CD4-positive, alpha-beta memory T cell (primary cell): ENCODE data around the gene DNM3. TPM values are rescaled to one million over a fixed set of nuclear protein-coding genes. Genes with fewer than 3 reads are reported as not detected.

Experiments used
- CTCF ChIA-PET: fragments of 350-600 bp; sonication (Branson Sonifier 250); formaldehyde crosslinking; loops from one replicate; lab custom pipeline; 2021; ENCODE audit warnings: inconsistent platforms; ENCODE audit not compliant: partially characterized antibody; lab: Charles Lee
- POLR2A ChIA-PET: fragments of 350-600 bp; sonication (Branson Sonifier 250); formaldehyde crosslinking; loops from one replicate; lab custom pipeline; 2021; ENCODE audit not compliant: partially characterized antibody; lab: Charles Lee
- DNase-seq, 5 donors: peaks; one replicate each; pipeline versions ENCODE4 v3.0.0 to v3.0.0-alpha.2; 2020 to 2022; ENCODE audit warnings: mixed read lengths in 1 of 5
- H3K27ac ChIP-seq: one replicate; pipeline ENCODE4 v1.7.0; 2013; ENCODE audit warnings: low read depth, low read length
- H3K27me3 ChIP-seq: 2 replicates; pipeline ENCODE4 v1.7.0; 2013; ENCODE audit warnings: mild to moderate bottlenecking, low read length, moderate library complexity; ENCODE audit not compliant: insufficient read depth
- H3K36me3 ChIP-seq: 2 replicates; pipeline ENCODE4 v1.7.0; 2013; ENCODE audit warnings: mild to moderate bottlenecking, low read length, moderate library complexity; ENCODE audit not compliant: insufficient read depth
- H3K4me1 ChIP-seq: 2 replicates; pipeline ENCODE4 v1.7.0; 2013; ENCODE audit warnings: mild to moderate bottlenecking, low read length, moderate library complexity; ENCODE audit not compliant: insufficient read depth
- H3K4me3 ChIP-seq, 2 donors: one replicate each; pipeline ENCODE4 v1.7.0; 2013; ENCODE audit warnings: low read length in 2 of 2, mild to moderate bottlenecking in 1 of 2
- H3K9me3 ChIP-seq, 2 donors: one replicate each; pipeline ENCODE4 v1.7.0; 2013; ENCODE audit warnings: low read length in 2 of 2, control low read depth in 1 of 2; ENCODE audit not compliant: control insufficient read depth in 1 of 2
- H3K27ac Mint-ChIP-seq, 7 donors: one replicate each; pipeline ENCODE4 v1.8.0; 2020 to 2021; ENCODE audit warnings: mixed read lengths in 7 of 7, mild to moderate bottlenecking in 6 of 7, inconsistent platforms in 3 of 7, moderate library complexity in 3 of 7
- H3K27me3 Mint-ChIP-seq, 2 donors: one replicate each; pipeline ENCODE4 v1.8.0; 2020 to 2021; ENCODE audit warnings: mixed read lengths in 2 of 2
- H3K36me3 Mint-ChIP-seq, 2 donors: one replicate each; pipeline ENCODE4 v1.8.0; 2020 to 2021; ENCODE audit warnings: mixed read lengths in 2 of 2, inconsistent platforms in 1 of 2, mild to moderate bottlenecking in 1 of 2
- H3K4me1 Mint-ChIP-seq, 4 donors: one replicate each; pipeline ENCODE4 v1.8.0; 2020 to 2021; ENCODE audit warnings: mixed read lengths in 4 of 4, mild to moderate bottlenecking in 1 of 4
- H3K4me3 Mint-ChIP-seq, 8 donors: one replicate each; pipeline ENCODE4 v1.8.0; 2020 to 2021; ENCODE audit warnings: mixed read lengths in 8 of 8, mild to moderate bottlenecking in 7 of 8, moderate library complexity in 6 of 8, inconsistent platforms in 3 of 8
- H3K9me3 Mint-ChIP-seq, 8 donors: one replicate each; pipeline ENCODE4 v1.8.0; 2020 to 2021; ENCODE audit warnings: mixed read lengths in 8 of 8, mild to moderate bottlenecking in 5 of 8, inconsistent platforms in 3 of 8, moderate library complexity in 1 of 8
- intact Hi-C: fragments of 100-400 bp; cut with micrococcal nuclease; formaldehyde crosslinking; loops from one replicate; pipeline ENCODE4 v1.15.1; 2023
- polyA plus RNA-seq, 2 donors: library from polyadenylated mRNA; unstranded; fragments of 300-500 nt; fragmentation: Illumina TruSeq; gene quantifications; one replicate each; pipeline ENCODE4 v1.2.3, GENCODE V29; 2021
- total RNA-seq, 2 experiments: library from RNA; stranded (reverse); gene quantifications; one replicate each; pipeline ENCODE4 v1.2.3, GENCODE V29; 2021

DNM3 gene
- total and polyA plus RNA-seq, 4 experiments from 2014 or later, result 0.37 to 2.7 (median 1.4) TPM

- no peak for DNase-seq
- no peak overlapping the region for H3K27ac ChIP-seq
- CTCF ChIA-PET, result interaction anchor here (1.1 to 3.8 kb wide), 4 partner anchors 9 to 293 kb away, joined by 3 to 14 read pairs (median 6); no protein-coding TSS in a partner anchor
- POLR2A ChIA-PET, result no interaction called here
- Mint-ChIP-seq H3K36me3 (no peaks in the 10 kb centered on the region), H3K9me3 (no peaks in the 10 kb centered on the region), H3K27me3 (no peaks in the 10 kb centered on the region), H3K27ac (peak overlapping the region in 2 of 7 donors; percentile 34 to 84), H3K4me3 (no peak overlapping the region), H3K4me1 (peaks cover 9 to 37% (median 24%) of the 10 kb centered on the region in 4 donors)
- no peaks in the 10 kb centered on the region for H3K9me3 ChIP-seq
- H3K4me3 ChIP-seq, result no peak overlapping the region
- H3K27me3 ChIP-seq, result no peaks in the 10 kb centered on the region
- H3K4me1 ChIP-seq, result peaks cover 27% of the 10 kb centered on the region
- H3K36me3 ChIP-seq, result no peaks in the 10 kb centered on the region
- intact Hi-C loops, result no loop called here
Observed at GRCh38 chr1:172448995-172449584, 607.8 kb downstream of the DNM3 start.

- DNase-seq, result peak; percentile 26 to 46 (median 33)
- Histone ChIP-seq H3K36me3 (no peaks in the 10 kb centered on the region), H3K4me1 (peaks cover 21% of the 10 kb centered on the region), H3K4me3 (no peak overlapping the region), H3K27ac (no peak overlapping the region), H3K27me3 (no peaks in the 10 kb centered on the region), H3K9me3 (no peaks in the 10 kb centered on the region)
- H3K4me1 Mint-ChIP-seq, result peaks cover 5 to 32% (median 20%) of the 10 kb centered on the region in 4 donors
- POLR2A ChIA-PET, result interaction anchor here (0.6 to 1.6 kb wide), 4 partner anchors 18 to 655 kb away, joined by 3 to 5 read pairs (median 4); no protein-coding TSS in a partner anchor
- H3K4me3 Mint-ChIP-seq, result peak overlapping the region in 7 of 8 donors; percentile 10 to 69 (median 39)
- no peaks in the 10 kb centered on the region for H3K9me3 Mint-ChIP-seq
- intact Hi-C loops, result loop anchor here (1.0 to 2.0 kb wide), 4 partner anchors 83 to 755 kb away; partner anchors contain the start of gene SUCO
- peak overlapping the region in 3 of 7 donors; percentile 34 to 84 (median 70) for H3K27ac Mint-ChIP-seq
- CTCF ChIA-PET, result interaction anchor here (0.9 to 3.8 kb wide), 8 partner anchors 8 to 279 kb away, joined by 3 to 14 read pairs (median 8); no protein-coding TSS in a partner anchor
- H3K36me3 Mint-ChIP-seq, result no peaks in the 10 kb centered on the region
- no peaks in the 10 kb centered on the region for H3K27me3 Mint-ChIP-seq
Observed at GRCh38 chr1:172449585-172450523, 608.6 kb downstream of the DNM3 start.

GRCh38 chr1:172450524-172450885 is 609.2 kb downstream of the DNM3 start:
- H3K36me3 Mint-ChIP-seq, result no peaks in the 10 kb centered on the region
- no peaks in the 10 kb centered on the region for H3K36me3 ChIP-seq
- H3K27ac ChIP-seq, result no peak overlapping the region
- POLR2A ChIA-PET, result interaction anchor here (0.6 to 1.6 kb wide), 4 partner anchors 18 to 656 kb away, joined by 3 to 5 read pairs (median 4); no protein-coding TSS in a partner anchor
- CTCF ChIA-PET, result interaction anchor here (0.9 to 3.8 kb wide), 10 partner anchors 10 to 448 kb away, joined by 3 to 14 read pairs (median 5); no protein-coding TSS in a partner anchor
- H3K4me3 ChIP-seq, result no peak overlapping the region
- peak in 1 of 5 donors; percentile 41 for DNase-seq
- H3K4me1 Mint-ChIP-seq, result peaks cover 5 to 32% (median 20%) of the 10 kb centered on the region in 4 donors
- no peaks in the 10 kb centered on the region for H3K9me3 ChIP-seq
- peak overlapping the region in 3 of 8 donors; percentile 15 to 69 (median 69) for H3K4me3 Mint-ChIP-seq
- peak overlapping the region in 6 of 7 donors; percentile 1 to 84 (median 11) for H3K27ac Mint-ChIP-seq
- H3K27me3 ChIP-seq, result no peaks in the 10 kb centered on the region
- no peaks in the 10 kb centered on the region for H3K9me3 Mint-ChIP-seq
- no peaks in the 10 kb centered on the region for H3K27me3 Mint-ChIP-seq
- intact Hi-C loops, result loop anchor here (1.0 to 2.0 kb wide), 4 partner anchors 83 to 754 kb away; partner anchors contain the start of gene SUCO
- peaks cover 21% of the 10 kb centered on the region for H3K4me1 ChIP-seq

GRCh38 chr1:172451002-172451443 is 609.7 kb downstream of the DNM3 start:
- peak overlapping the region in 4 of 7 donors; percentile 4 to 84 (median 31) for H3K27ac Mint-ChIP-seq
- Histone ChIP-seq H3K4me1 (peaks cover 21% of the 10 kb centered on the region), H3K27me3 (no peaks in the 10 kb centered on the region), H3K9me3 (no peaks in the 10 kb centered on the region), H3K27ac (no peak overlapping the region), H3K4me3 (no peak overlapping the region), H3K36me3 (no peaks in the 10 kb centered on the region)
- H3K9me3 Mint-ChIP-seq, result no peaks in the 10 kb centered on the region
- H3K4me1 Mint-ChIP-seq, result peaks cover 5 to 32% (median 20%) of the 10 kb centered on the region in 4 donors
- CTCF ChIA-PET, result interaction anchor here (0.6 to 3.8 kb wide), 15 partner anchors 8 to 1717 kb away, joined by 3 to 14 read pairs (median 5); partner anchors contain the start of genes PIGC and SUCO
- POLR2A ChIA-PET, result interaction anchor here (0.6 to 1.6 kb wide), 5 partner anchors 8 to 657 kb away, joined by 3 to 5 read pairs (median 4); no protein-coding TSS in a partner anchor
- no peaks in the 10 kb centered on the region for H3K36me3 Mint-ChIP-seq
- no peaks in the 10 kb centered on the region for H3K27me3 Mint-ChIP-seq
- peak in 1 of 5 donors; percentile 42 for DNase-seq
- intact Hi-C loops, result loop anchor here (2.0 kb wide), 1 partner anchor 754 kb away; no protein-coding TSS in a partner anchor
- H3K4me3 Mint-ChIP-seq, result peak overlapping the region in 4 of 8 donors; percentile 6 to 69 (median 20)

- POLR2A ChIA-PET, result no interaction called here
- intact Hi-C loops, result no loop called here
Observed at GRCh38 chr1:172452536-172453152, 611.3 kb downstream of the DNM3 start.

GRCh38 chr1:172453153-172453545 is 611.9 kb downstream of the DNM3 start:
- ChIA-PET POLR2A (no interaction called here), CTCF (interaction anchor here (0.8 to 1.5 kb wide), 2 partner anchors 8 to 22 kb away, joined by 4 read pairs; no protein-coding TSS in a partner anchor)
- Histone ChIP-seq H3K9me3 (no peaks in the 10 kb centered on the region), H3K27me3 (no peaks in the 10 kb centered on the region), H3K4me1 (peaks cover 21% of the 10 kb centered on the region), H3K4me3 (no peak overlapping the region), H3K36me3 (no peaks in the 10 kb centered on the region), H3K27ac (no peak overlapping the region)
- no peak overlapping the region for H3K27ac Mint-ChIP-seq
- intact Hi-C loops, result no loop called here
- DNase-seq, result no peak
- H3K4me1 Mint-ChIP-seq, result peaks cover 5 to 32% (median 20%) of the 10 kb centered on the region in 4 donors
- no peak overlapping the region for H3K4me3 Mint-ChIP-seq
- peaks cover 1 to 5% of the 10 kb centered on the region in 2 donors for H3K27me3 Mint-ChIP-seq
- no peaks in the 10 kb centered on the region for H3K9me3 Mint-ChIP-seq
- H3K36me3 Mint-ChIP-seq, result no peaks in the 10 kb centered on the region

More at GRCh38 chr1:172452536-172453152, 611.3 kb downstream of the DNM3 start:
- Histone ChIP-seq H3K27me3 (no peaks in the 10 kb centered on the region), H3K27ac (no peak overlapping the region), H3K9me3 (no peaks in the 10 kb centered on the region), H3K4me3 (no peak overlapping the region), H3K36me3 (no peaks in the 10 kb centered on the region), H3K4me1 (peaks cover 21% of the 10 kb centered on the region)
- Mint-ChIP-seq H3K4me1 (peaks cover 5 to 32% (median 20%) of the 10 kb centered on the region in 4 donors), H3K36me3 (no peaks in the 10 kb centered on the region), H3K9me3 (no peaks in the 10 kb centered on the region), H3K4me3 (no peak overlapping the region), H3K27ac (no peak overlapping the region), H3K27me3 (peaks cover 1 to 2% of the 10 kb centered on the region in 2 donors)
- no peak for DNase-seq
- CTCF ChIA-PET, result interaction anchor here (0.8 to 1.5 kb wide), 4 partner anchors 9 to 275 kb away, joined by 3 to 7 read pairs (median 4); partner anchors contain the start of gene PIGC
